Stromal cell of bone marrow (primary cell): ENCODE data around the gene GTPBP2.
"Not testable (repeated sequence)": the region's sequence is repeated elsewhere in the genome, so short reads cannot be mapped to it uniquely, and the experiment has no call there.

Experiments
- DNase-seq: peaks from one replicate; pipeline ENCODE4 v3.0.0-alpha.2; 2012; ENCODE audit warnings: low read depth

GTPBP2 gene

DNA sequence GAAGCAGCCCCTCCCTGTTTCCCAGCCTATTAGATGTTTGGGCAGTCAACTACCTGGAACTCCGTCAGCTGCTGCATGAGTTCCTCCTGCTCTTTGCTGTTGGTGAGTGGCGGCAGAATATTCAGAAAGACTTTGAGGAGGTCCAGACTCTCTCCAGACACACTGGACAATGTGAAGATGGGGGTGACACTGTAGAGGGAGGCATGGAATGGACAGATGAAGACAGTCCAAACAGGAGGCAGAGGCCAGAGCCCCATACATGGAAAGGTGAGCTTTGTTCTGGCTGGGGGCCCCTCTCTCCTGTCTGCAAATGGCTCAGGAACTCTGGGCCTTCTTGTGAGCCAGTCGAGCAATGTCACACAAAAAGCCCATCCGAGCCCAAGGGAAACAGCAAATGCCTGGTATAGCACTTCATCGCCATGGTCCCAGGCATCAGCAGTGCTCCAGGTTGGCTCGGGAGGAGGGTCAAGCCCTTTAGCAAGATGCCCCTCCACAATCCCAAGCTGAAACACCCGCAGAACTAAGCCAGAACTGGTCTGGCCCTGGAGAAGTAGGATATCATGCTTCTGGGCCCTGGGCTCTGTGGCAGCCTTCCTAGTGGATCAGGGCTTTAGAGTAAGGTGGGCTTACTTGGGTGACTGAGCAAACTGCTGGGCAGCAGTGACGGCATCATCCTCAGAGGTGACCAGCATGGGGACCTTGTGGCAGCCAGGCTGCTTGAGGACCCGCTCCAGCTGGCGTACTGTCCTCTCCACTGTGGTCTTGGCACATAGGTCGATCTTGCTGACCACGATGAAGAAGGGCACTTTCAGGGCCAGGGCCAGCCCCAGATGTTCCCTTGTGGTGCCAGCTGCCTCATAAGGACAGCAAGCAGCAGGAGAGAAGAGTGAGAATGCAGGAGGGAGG lies 4.9 kb downstream of the GTPBP2 start:
- DNase-seq: no peak

DNA sequence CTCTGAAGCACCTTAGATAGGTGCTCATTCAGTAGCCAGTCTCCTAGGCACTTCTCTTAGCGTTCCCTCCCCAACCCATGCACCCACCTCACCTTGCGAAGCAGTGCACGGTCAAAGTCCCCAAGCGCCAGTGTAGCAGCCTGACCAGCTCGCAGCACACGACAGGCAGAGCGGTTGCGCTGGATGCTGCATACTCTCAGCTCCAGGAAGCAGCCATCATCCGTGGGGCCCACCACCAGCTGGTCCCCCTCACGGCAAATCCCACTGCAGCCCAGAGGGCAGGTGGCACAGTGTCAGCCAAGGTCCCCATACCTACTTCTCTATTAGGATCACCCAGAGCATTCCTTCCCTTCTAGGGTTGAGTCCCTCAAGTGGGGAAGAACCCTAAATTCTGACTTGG lies 6.5 kb downstream of the GTPBP2 start:
- DNase-seq: no peak

- DNase-seq: no peak
Observed at GRCh38 chr6:43621836-43622180, 7.3 kb downstream of the GTPBP2 start.

DNA sequence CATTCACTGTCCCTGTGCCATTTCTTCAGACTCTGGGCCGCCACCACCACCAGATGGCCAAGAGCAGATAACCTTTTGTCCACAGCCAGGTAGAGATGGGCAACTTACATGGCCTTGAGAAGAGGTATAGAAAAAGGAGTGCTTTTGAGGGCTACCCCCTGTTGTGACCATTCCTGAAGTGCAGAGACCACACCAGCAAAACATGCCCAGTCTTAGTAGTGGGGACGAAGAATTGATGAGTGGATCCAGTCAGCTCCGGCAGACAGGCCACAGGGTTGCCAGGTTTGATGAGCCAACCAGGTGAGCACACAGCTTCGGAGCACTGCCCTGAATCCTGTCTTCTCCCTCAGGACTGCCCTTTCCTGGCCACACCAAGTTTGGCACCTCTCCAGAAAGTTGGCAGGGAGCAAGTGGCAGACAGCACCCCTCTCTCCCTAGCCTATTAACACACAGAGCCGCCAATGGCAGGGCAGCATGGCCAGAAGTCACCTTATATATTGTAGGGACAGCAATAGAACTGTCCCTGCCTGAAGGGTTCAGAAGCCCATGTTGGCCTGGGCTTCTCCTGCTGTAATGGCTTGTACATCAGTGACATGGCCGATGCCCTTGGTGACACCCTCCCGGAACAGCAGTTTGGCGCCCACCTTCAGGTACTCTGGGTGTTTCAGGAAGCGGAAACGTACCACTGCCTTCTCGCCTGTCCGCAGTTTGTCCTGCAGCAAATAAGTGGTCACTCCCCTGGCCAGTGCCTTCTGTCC lies 7.8 kb downstream of the GTPBP2 start:
- no peak for DNase-seq

DNA sequence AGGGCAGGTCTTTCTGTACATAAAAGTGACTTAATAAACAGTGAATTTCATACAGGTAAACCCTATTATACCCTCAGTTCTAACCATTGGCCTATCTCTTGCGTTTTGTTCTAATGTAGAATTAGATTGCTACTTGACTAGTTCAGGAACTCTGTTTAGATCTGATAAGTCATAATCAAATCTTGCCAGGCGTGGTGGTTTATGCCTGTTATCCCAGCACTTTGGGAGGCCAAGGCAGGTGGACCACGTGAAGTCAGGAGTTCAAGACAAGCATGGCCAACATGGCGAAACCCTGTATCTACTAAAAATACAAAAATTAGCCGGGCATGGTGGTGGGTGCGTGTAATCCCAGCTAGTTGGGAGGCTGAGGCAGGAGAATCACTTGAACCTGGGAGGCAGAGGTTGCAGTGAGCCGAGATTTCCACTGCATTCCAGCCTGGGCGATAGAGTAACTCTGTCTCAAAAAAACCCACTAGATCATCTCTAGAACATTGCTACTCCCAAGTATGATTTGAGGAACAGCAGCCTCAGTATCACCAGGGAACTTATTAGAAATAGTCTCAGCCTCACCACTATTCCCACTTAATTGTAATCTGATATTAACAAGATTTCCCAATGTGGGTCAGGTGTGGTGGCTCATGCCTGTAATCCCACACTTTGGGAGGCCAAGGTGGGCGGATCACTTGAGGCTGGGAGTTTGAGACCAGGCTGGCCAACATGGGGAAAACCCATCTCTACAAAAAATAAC lies 12.2 kb downstream of the GTPBP2 start:
- no peak for DNase-seq

DNA sequence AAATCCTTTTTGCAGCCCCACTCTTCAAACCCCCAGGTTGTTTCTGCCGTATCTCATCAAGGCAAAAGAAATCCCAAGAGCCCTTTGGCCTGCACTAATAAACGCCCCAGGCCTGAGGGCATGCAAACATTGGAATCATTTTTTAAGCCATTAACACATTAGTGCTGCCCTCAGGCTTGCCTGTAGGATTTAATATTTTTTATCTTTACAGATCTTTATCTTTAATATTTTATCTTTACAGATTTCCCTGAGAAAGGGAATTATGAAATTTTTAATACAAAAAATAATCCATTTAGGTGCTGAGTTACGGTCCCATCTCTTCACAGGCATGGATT lies 14.7 kb downstream of the GTPBP2 start:
- no peak for DNase-seq

- DNase-seq: no peak
Observed at GRCh38 chr6:43613721-43614395, 15.2 kb downstream of the GTPBP2 start.

GRCh38 chr6:43610431-43610830 lies 18.6 kb downstream of the GTPBP2 start:
- no peak for DNase-seq

DNA sequence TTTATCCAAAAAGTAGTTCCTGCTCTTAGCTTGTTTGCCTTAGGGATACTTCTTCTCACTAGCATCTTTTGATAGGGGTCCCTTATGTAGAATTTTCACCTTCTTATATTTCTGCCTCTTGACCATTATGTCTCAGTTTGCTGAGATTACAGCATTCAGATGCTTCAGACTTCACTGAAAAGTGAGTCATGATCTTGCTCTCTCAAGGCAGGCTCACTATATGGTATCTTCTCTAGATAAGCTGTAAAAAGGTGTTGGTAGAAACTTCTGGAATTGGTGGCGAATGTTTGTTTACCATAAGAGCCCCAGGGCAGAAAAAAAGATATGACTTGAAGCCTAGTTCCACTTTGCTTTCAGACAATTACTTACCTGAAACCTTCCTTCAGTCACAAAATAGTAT lies 19.7 kb downstream of the GTPBP2 start:
- no peak for DNase-seq

GRCh38 chr6:43608807-43609206 lies 20.3 kb downstream of the GTPBP2 start:
- DNase-seq: no peak

- DNase-seq: peak; percentile 52
Observed at GRCh38 chr6:43608310-43608763, 20.7 kb downstream of the GTPBP2 start.

- no peak for DNase-seq
Observed at GRCh38 chr6:43606019-43606418, 23.0 kb downstream of the GTPBP2 start.

- peak; percentile 64 for DNase-seq
Observed at GRCh38 chr6:43604174-43604573, 24.9 kb downstream of the GTPBP2 start.

- no peak for DNase-seq
Observed at GRCh38 chr6:43600595-43600994, 28.5 kb downstream of the GTPBP2 start.

DNA sequence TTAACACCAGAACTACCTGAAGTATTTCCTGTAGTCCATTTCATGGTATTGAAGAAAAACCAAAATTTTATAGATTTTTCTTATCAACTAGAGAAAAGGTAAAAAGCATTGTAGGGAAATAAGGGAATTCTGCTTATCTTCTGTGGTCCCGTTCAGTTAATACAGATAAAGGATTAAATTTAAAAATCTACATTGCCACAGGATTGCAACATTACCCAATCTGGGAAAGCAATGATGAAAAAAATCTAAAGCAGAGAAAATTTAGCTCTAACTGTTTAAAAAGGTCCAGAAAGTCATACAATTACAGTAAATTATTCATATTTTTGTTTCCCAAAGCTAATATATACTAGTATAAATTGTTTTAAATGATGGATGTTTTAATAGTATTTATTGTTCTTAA lies 35.1 kb downstream of the GTPBP2 start:
- no peak for DNase-seq

GRCh38 chr6:43589564-43589963 lies 39.5 kb downstream of the GTPBP2 start:
- DNase-seq: not testable (repeated sequence)

- no peak for DNase-seq
Observed at GRCh38 chr6:43588194-43588593, 40.9 kb downstream of the GTPBP2 start.

DNA sequence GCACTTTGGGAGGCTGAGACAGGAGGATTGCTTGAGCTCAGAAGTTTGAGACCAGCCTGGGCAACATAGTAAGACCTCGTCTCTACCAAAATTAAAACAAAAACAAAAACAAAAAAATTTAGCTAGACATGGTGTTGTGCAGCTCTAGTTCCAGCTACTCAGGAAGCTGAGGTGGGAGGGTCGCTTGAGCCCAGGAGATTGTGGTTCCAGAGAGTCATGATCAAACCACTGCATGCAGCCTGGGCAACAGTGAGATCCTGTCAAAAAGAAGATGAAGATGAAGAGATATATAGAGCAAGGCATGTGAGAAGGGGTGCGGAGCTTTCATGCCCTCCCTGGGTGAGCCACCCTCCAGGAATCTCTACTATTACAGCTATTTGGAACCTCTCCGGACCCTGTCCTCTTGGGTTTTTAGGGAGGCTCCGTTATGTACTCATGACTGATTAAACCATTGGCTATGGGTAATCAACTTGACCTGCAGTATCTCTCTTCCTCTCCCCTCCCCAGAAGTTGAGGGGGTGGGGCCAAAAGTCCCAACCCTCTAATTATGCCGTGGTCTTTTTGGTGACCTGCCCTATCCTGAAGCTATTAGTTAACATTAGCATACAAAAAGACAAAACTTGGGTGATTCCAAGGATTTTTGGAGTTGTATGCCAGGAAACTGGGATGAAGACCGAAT lies 44.0 kb downstream of the GTPBP2 start:
- DNase-seq: no peak

DNA sequence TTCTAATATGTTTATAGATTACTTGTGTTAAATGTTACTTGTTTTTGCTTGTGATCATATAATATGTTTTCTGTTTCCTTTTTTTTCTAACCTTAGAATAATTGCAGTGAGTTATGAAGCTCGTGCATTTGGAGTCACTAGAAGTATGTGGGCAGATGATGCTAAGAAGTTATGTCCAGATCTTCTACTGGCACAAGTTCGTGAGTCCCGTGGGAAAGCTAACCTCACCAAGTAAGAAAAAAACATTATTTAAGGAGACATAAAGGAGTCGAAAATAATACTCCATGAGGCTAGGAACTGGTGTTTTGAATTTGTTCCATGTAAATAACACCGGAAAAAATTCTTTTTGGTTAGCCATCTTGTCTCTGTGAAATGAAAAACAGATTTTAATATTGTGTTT lies 46.2 kb downstream of the GTPBP2 start:
- no peak for DNase-seq

GRCh38 chr6:43579171-43579570 lies 49.9 kb downstream of the GTPBP2 start:
- no peak for DNase-seq

DNA sequence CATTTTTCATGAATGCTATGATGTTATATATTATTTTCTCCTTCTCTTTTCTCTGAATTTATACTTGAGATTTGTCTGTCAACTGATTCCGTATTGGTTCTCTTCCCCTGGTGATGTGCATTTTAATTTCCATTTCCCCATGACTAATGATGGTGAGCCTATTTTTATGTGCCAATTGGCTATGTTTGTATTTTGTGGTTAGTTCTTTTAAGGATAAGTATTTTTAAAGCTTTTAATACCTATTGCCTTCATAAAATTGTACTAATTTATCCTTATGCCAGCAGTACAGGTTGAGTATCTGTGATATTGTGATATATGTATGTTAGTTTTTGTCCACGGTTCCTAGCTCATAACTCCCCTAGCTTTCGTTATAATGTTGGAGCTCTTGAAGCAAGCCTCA lies 50.3 kb downstream of the GTPBP2 start:
- DNase-seq: no peak
